HCT116 (cell line): Measurements from ENCODE around the gene PDE6B. TPM values are rescaled to one million over a fixed set of nuclear protein-coding genes. Genes with fewer than 3 reads are reported as not detected.

Source experiments
- ATAC-seq: fragments of 200-7000 bp; cut with Tn5 transposase; 2 replicates; pipeline ENCODE4 v1.9.1; 2020; ENCODE audit warnings: mild to moderate bottlenecking, moderate library complexity
- BruUV-seq: library from RNA; stranded (reverse); fragments of 400-500 nt; replicated peaks from 2 replicates; lab custom pipeline; 2021; lab: Mats Ljungman, UMichigan
- CTCF ChIA-PET: fragments of 300-600 bp; sonication (Branson Sonifier 250); formaldehyde crosslinking; loops from one replicate; lab custom pipeline; 2021; ENCODE audit warnings: antibody characterized with exemption; lab: Charles Lee
- POLR2A ChIA-PET: fragments of 300-600, 350-600 bp; sonication (Branson Sonifier 250); formaldehyde crosslinking; loops from one replicate; lab custom pipeline; 2021; ENCODE audit warnings: antibody characterized with exemption; lab: Charles Lee
- RAD21 ChIA-PET, 2 experiments: fragments of 300-600 bp; sonication (Branson Sonifier 250); formaldehyde crosslinking; loops; one replicate each; lab custom pipeline; 2023; ENCODE audit warnings: low total read pairs in 2 of 2; ENCODE audit not compliant: uncharacterized antibody in 2 of 2, unreplicated experiment in 2 of 2, low non-redundant PET in 1 of 2; lab: Charles Lee
- DNase-seq: peaks from one replicate; pipeline ENCODE4 v3.0.0-alpha.2; 2010; ENCODE audit warnings: low read depth, low spot score
- H2AFZ ChIP-seq: fragments of 200-600 bp; shearing (Covaris generic), sonication (generic); 2 replicates; pipeline ENCODE4 v1.6.1; 2017; ENCODE audit warnings: low read depth, mixed run types, mixed read lengths, antibody characterized with exemption, low read length; ENCODE audit not compliant: poor library complexity, severe bottlenecking
- H3K27ac ChIP-seq: 2 replicates; pipeline ENCODE4 v1.5.1; 2012; ENCODE audit warnings: low read depth, low read length
- H3K27me3 ChIP-seq: fragments of 200-600 bp; sonication (generic); 2 replicates; pipeline ENCODE4 v1.6.1; 2016; ENCODE audit warnings: mixed run types, low read length, mixed read lengths; ENCODE audit not compliant: insufficient read depth
- H3K36me3 ChIP-seq, 2 experiments: fragments of 200-500 bp in 1 of 2; fragments of 200-600 bp in 1 of 2; sonication (Bioruptor generic) in 1 of 2; sonication (generic) in 1 of 2; 2 replicates each; pipeline versions ENCODE4 v1.5.1 to v1.6.1; 2014 to 2016; ENCODE audit warnings: low read length in 2 of 2, inconsistent platforms in 1 of 2, mixed read lengths in 1 of 2, mixed run types in 1 of 2; ENCODE audit not compliant: insufficient read depth in 2 of 2, control insufficient read depth in 1 of 2
- H3K4me1 ChIP-seq, 2 experiments: fragments of 200-600 bp in 1 of 2; sonication (generic) in 1 of 2; 2 replicates each; pipeline versions ENCODE4 v1.5.1 to v1.6.1; 2012 to 2017; ENCODE audit warnings: low read length in 2 of 2, inconsistent platforms in 1 of 2, mild to moderate bottlenecking in 1 of 2, mixed read lengths in 1 of 2, mixed run types in 1 of 2, moderate library complexity in 1 of 2; ENCODE audit not compliant: insufficient read depth in 2 of 2, control insufficient read depth in 1 of 2
- H3K4me2 ChIP-seq: fragments of 200-600 bp; sonication (generic); 2 replicates; pipeline ENCODE4 v1.6.1; 2017; ENCODE audit warnings: mixed run types, low read length, mixed read lengths
- H3K4me3 ChIP-seq, 2 experiments: fragments of 200-600 bp in 1 of 2; sonication (generic) in 1 of 2; replicated peaks in 1 of 2; 2 replicates each; pipeline ENCODE4 v1.5.1; 2011 to 2016; ENCODE audit warnings: low read length in 2 of 2, control low read depth in 1 of 2, low read depth in 1 of 2, mild to moderate bottlenecking in 1 of 2, mixed read lengths in 1 of 2, mixed run types in 1 of 2
- H3K79me2 ChIP-seq: fragments of 200-600 bp; sonication (generic); 2 replicates; pipeline ENCODE4 v1.6.1; 2017; ENCODE audit warnings: mild to moderate bottlenecking, mixed run types, low read length, moderate library complexity, mixed read lengths; ENCODE audit not compliant: insufficient read depth
- H3K9ac ChIP-seq: fragments of 200-600 bp; sonication (generic); 2 replicates; pipeline ENCODE4 v1.6.1; 2016; ENCODE audit warnings: low read length, mixed read lengths
- H3K9me2 ChIP-seq: fragments of 200-600 bp; sonication (generic), shearing (Covaris generic); 2 replicates; pipeline ENCODE4 v1.6.1; 2017; ENCODE audit warnings: mixed run types, mild to moderate bottlenecking, moderate library complexity; ENCODE audit not compliant: insufficient read depth
- H3K9me3 ChIP-seq, 2 experiments: fragments of 200-500 bp in 1 of 2; fragments of 200-600 bp in 1 of 2; sonication (Bioruptor generic) in 1 of 2; sonication (generic) in 1 of 2; 2 replicates each; pipeline ENCODE4 v1.6.1; 2014 to 2017; ENCODE audit warnings: low read length in 2 of 2, mixed read lengths in 2 of 2, inconsistent platforms in 1 of 2, low read depth in 1 of 2, mild to moderate bottlenecking in 1 of 2, mixed run types in 1 of 2, moderate library complexity in 1 of 2; ENCODE audit not compliant: control insufficient read depth in 1 of 2, insufficient read depth in 1 of 2
- H4K20me1 ChIP-seq: fragments of 200-600 bp; sonication (generic), shearing (Covaris generic); 2 replicates; pipeline ENCODE4 v1.6.1; 2017; ENCODE audit warnings: mixed run types, mild to moderate bottlenecking, moderate library complexity; ENCODE audit not compliant: insufficient read depth
- ATF3 ChIP-seq: IDR thresholded peaks from 2 replicates; pipeline ENCODE4 v1.6.1; 2012
- CEBPB ChIP-seq: IDR thresholded peaks from 2 replicates; pipeline ENCODE4 v1.6.1; 2012; ENCODE audit warnings: low read depth
- CTCF ChIP-seq, 3 experiments: fragments of 200-600 bp in 1 of 3; sonication (generic) in 1 of 3; IDR thresholded peaks in 2 of 3; conservative IDR thresholded peaks in 1 of 3; 2 replicates each; pipeline ENCODE4 v1.5.1; 2012 to 2017; ENCODE audit warnings: low read depth in 2 of 3, low read length in 2 of 3, antibody characterized with exemption in 1 of 3, borderline replicate concordance in 1 of 3, control low read depth in 1 of 3, mild to moderate bottlenecking in 1 of 3, mixed read lengths in 1 of 3, mixed run types in 1 of 3, moderate library complexity in 1 of 3; ENCODE audit not compliant: insufficient read depth in 1 of 3
- EGR1 ChIP-seq: IDR thresholded peaks from 2 replicates; pipeline ENCODE4 v1.6.1; 2012; ENCODE audit warnings: low read depth
- FOSL1 ChIP-seq: IDR thresholded peaks from 2 replicates; pipeline ENCODE4 v1.6.1; 2012; ENCODE audit warnings: low read depth
- JUND ChIP-seq: IDR thresholded peaks from 2 replicates; pipeline ENCODE4 v1.6.1; 2012
- MAX ChIP-seq: IDR thresholded peaks from 2 replicates; pipeline ENCODE4 v1.6.1; 2012
- POLR2A ChIP-seq: IDR thresholded peaks from 2 replicates; pipeline ENCODE4 v1.7.0; 2011; ENCODE audit warnings: borderline replicate concordance; ENCODE audit not compliant: insufficient read depth, insufficient read length; ENCODE audit errors: extremely low read depth
- POLR2AphosphoS5 ChIP-seq: IDR thresholded peaks from 2 replicates; pipeline ENCODE4 v1.6.1; 2011; ENCODE audit warnings: mild to moderate bottlenecking, low read depth, low read length, moderate library complexity
- RAD21 ChIP-seq: IDR thresholded peaks from 2 replicates; pipeline ENCODE4 v1.6.1; 2012; ENCODE audit warnings: low read depth, mild to moderate bottlenecking
- SIN3A ChIP-seq: IDR thresholded peaks from 2 replicates; pipeline ENCODE4 v1.6.1; 2012; ENCODE audit warnings: low read depth
- SRF ChIP-seq: IDR thresholded peaks from 2 replicates; pipeline ENCODE4 v1.6.1; 2012; ENCODE audit warnings: low read depth
- TCF7L2 ChIP-seq: IDR thresholded peaks from 2 replicates; pipeline ENCODE4 v1.7.0; 2011; ENCODE audit warnings: borderline replicate concordance, inconsistent platforms; ENCODE audit not compliant: insufficient read depth, insufficient read length; ENCODE audit errors: extremely low read depth
- YY1 ChIP-seq: IDR thresholded peaks from 2 replicates; pipeline ENCODE4 v1.6.1; 2011; ENCODE audit warnings: low read length, low read depth, moderate library complexity, mild to moderate bottlenecking; ENCODE audit not compliant: insufficient replicate concordance; ENCODE audit errors: extremely low read depth
- ZFX ChIP-seq: fragments of 450-650 bp; IDR thresholded peaks from 2 replicates; pipeline ENCODE4 v1.6.1; 2017
- intact Hi-C: fragments of 100-400 bp; cut with micrococcal nuclease; formaldehyde crosslinking; loops from 2 replicates; pipeline ENCODE4 v1.10.0; 2022
- total RNA-seq: library from RNA; stranded (reverse); gene quantifications from one replicate; pipeline ENCODE4 v1.2.1, GENCODE V29; 2021; ENCODE audit not compliant: unreplicated experiment
- TF ChIP-seq, protein P1 (sequence below): IDR thresholded peaks from 2 replicates; pipeline ENCODE4 v1.6.1; 2011; ENCODE audit warnings: mild to moderate bottlenecking, low read length, moderate library complexity; ENCODE audit not compliant: insufficient replicate concordance; ENCODE audit errors: extremely low read depth

PDE6B gene
- total RNA-seq, 1 experiment from 2014 or later, result not detected

DNA sequence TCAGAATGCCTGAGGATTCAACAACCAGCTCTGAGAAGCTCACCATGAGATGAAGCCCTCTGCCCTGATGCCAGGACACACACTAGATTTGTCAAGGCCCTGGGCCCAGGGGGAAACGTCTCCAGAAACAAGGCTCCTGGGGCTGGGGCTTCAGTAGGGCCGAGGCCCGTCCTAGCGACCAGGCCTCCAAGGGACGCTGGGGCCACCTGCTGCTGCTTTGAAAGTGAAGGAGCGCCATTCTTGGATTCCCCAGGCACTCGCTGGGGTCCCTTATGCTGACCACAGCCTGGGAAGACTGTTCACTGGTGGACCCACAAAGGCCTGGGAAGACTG is 23.9 kb downstream of the PDE6B start:
- CTCF ChIA-PET, result no interaction called here
- POLR2A ChIA-PET, result no interaction called here
- Histone ChIP-seq H3K4me3 (no peak overlapping the region), H3K4me1 (no peaks in the 10 kb centered on the region), H3K9me2 (no peaks in the 10 kb centered on the region), H3K27me3 (no peaks in the 10 kb centered on the region), H3K79me2 (no peaks in the 10 kb centered on the region), H3K27ac (no peak overlapping the region), H4K20me1 (no peaks in the 10 kb centered on the region), H3K36me3 (no peaks in the 10 kb centered on the region), H3K9me3 (no peaks in the 10 kb centered on the region), H2AFZ (no peak overlapping the region), H3K9ac (no peak overlapping the region), H3K4me2 (no peak overlapping the region)
- no peak for DNase-seq
- ATAC-seq, result no peak
- intact Hi-C loops, result no loop called here
- TF ChIP-seq YY1 (no peak), POLR2AphosphoS5 (no peak), CEBPB (no peak), ZFX (no peak), SIN3A (no peak), RAD21 (no peak), ATF3 (no peak), FOSL1 (no peak), MAX (no peak), JUND (no peak), CTCF (IDR thresholded peaks at IDR 0.05 in 2 of 3, conservative IDR thresholded peaks at IDR 0.05 in 1 of 3; ENCODE audit: borderline replicate concordance in 1 of 3, insufficient read depth in 1 of 3, low read depth in 2 of 3, low read length in 2 of 3) (no peak), EGR1 (no peak), TCF7L2 (no peak), SRF (no peak), POLR2A (no peak)
- TF ChIP-seq, protein P1, sequence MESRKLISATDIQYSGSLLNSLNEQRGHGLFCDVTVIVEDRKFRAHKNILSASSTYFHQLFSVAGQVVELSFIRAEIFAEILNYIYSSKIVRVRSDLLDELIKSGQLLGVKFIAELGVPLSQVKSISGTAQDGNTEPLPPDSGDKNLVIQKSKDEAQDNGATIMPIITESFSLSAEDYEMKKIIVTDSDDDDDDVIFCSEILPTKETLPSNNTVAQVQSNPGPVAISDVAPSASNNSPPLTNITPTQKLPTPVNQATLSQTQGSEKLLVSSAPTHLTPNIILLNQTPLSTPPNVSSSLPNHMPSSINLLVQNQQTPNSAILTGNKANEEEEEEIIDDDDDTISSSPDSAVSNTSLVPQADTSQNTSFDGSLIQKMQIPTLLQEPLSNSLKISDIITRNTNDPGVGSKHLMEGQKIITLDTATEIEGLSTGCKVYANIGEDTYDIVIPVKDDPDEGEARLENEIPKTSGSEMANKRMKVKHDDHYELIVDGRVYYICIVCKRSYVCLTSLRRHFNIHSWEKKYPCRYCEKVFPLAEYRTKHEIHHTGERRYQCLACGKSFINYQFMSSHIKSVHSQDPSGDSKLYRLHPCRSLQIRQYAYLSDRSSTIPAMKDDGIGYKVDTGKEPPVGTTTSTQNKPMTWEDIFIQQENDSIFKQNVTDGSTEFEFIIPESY, result no peak
- RAD21 ChIA-PET, result no interaction called here
- no TSS peak for BruUV-seq
